KOPT-K1 (cell line): ENCODE measurements around the gene GRIA3.
"Not testable (repeated sequence)": the region's sequence is repeated elsewhere in the genome, so short reads cannot be mapped to it uniquely, and the experiment has no call there.

Experiments used
- H3K27ac ChIP-seq: fragments of 200-600 bp; sonication (generic); 2 replicates; pipeline ENCODE4 v1.5.1; 2016; ENCODE audit warnings: antibody characterized with exemption, mild to moderate bottlenecking, low read depth, low read length; ENCODE audit not compliant: poor library complexity, severe bottlenecking
- H3K36me3 ChIP-seq: fragments of 200-600 bp; sonication (generic); 2 replicates; pipeline ENCODE4 v1.5.1; 2017; ENCODE audit warnings: antibody characterized with exemption, mild to moderate bottlenecking, low read length, moderate library complexity; ENCODE audit not compliant: insufficient read depth
- H3K9me3 ChIP-seq: fragments of 200-600 bp; sonication (generic); 2 replicates; pipeline ENCODE4 v1.5.1; 2017; ENCODE audit warnings: antibody characterized with exemption, low read length, mild to moderate bottlenecking; ENCODE audit not compliant: insufficient read depth, poor library complexity, severe bottlenecking

Gene GRIA3

GRCh38 chrX:123277347-123277746, 93.3 kb downstream of the GRIA3 start:
- Histone ChIP-seq H3K9me3 (no peaks in the 10 kb centered on the region), H3K36me3 (no peaks in the 10 kb centered on the region), H3K27ac (no peak overlapping the region)

- Histone ChIP-seq H3K9me3 (no peaks in the 10 kb centered on the region), H3K36me3 (no peaks in the 10 kb centered on the region), H3K27ac (no peak overlapping the region)
These were observed 93.7 kb downstream of the GRIA3 start for GRCh38 chrX:123277821-123278220.

DNA sequence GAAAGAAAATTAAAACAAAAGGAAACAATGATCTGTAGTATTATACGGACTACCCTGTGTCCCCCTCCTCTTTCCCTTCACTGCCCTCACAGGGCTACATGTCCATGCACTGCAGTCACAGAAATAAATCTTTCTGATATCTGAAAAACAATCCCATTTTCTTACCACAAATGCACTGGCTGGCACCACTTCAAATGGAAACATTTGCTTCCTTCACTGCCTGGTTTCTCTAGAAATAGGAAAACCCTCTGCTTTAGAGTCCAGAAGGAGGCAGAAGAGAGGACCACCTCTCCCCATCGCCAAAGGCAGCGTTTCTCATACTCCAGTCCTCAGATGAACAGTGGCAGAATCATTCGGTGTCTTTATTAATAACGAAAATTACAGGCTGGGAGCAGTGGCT, 98.2 kb downstream of the GRIA3 start:
- Histone ChIP-seq H3K9me3 (no peaks in the 10 kb centered on the region), H3K36me3 (no peaks in the 10 kb centered on the region)

DNA sequence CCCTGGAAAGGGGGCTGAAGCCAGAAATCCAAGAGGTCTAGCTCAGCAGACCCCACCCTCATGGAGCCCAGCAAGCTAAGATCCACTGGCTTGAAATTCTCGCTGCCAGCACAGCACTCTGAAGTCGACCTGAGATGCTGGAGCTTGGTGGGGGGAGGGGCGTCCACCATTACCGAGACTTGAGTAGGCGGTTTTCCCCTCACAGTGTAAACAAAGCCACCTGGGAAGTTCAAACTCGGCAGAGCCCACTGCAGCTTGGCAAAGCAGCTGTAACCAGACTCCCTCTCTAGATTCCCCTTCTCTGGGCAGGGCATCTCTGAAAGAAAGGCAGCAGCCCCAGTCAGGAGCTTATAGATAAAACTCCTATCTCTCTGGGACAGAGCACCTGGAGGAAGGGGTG, 99.3 kb downstream of the GRIA3 start:
- H3K9me3 ChIP-seq, H3K27ac ChIP-seq, H3K36me3 ChIP-seq: not testable (repeated sequence)

More for the DNA sequence above, 98.2 kb downstream of the GRIA3 start:
- no peak overlapping the region for H3K27ac ChIP-seq

DNA sequence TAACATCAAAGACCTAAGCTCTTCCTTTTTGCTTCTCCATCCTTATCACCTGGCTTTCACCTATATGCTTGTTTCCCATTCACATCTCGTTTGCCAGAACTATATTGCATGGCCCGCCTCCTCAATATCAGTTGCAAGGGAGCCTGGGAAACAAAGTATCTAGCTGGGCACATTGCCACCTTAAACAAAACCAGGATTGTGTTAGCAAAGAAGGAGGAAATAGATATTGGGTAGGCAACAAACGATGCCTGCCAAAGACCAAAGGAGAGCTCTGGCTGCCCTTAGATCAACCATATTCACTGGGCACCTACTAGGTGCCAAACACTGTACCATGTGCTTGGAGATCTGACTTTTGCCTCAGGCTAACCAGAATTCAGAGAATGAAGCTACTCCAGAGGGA, 107.5 kb downstream of the GRIA3 start:
- Histone ChIP-seq H3K36me3 (no peaks in the 10 kb centered on the region), H3K27ac (no peak overlapping the region)

GRCh38 chrX:123298026-123298425, 113.9 kb downstream of the GRIA3 start:
- Histone ChIP-seq H3K27ac (no peak overlapping the region), H3K9me3 (no peaks in the 10 kb centered on the region), H3K36me3 (no peaks in the 10 kb centered on the region)

More for the DNA sequence above, 107.5 kb downstream of the GRIA3 start:
- no peaks in the 10 kb centered on the region for H3K9me3 ChIP-seq

DNA sequence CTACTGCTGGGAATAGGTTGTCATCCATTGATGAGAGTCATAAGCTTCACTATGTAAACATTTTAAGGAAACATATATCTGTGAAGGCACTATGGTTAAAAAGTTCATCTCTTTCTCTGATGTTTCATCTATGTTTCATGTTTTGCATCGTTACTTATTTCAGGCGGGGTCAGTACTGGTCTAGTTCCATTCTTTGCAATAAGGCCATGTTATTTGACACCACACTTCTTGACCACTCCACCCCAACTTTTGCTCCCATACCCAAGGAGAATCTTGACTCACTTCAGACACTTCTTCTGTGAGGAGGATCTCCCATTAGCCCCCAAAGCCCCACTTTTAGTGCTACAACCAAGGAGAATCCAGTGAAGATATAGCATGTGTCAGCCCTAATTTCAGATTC, 119.4 kb downstream of the GRIA3 start:
- no peaks in the 10 kb centered on the region for H3K9me3 ChIP-seq
- no peaks in the 10 kb centered on the region for H3K36me3 ChIP-seq
- H3K27ac ChIP-seq: no peak overlapping the region

- Histone ChIP-seq H3K27ac (no peak overlapping the region), H3K36me3 (no peaks in the 10 kb centered on the region), H3K9me3 (no peaks in the 10 kb centered on the region)
These were observed 124.6 kb downstream of the GRIA3 start for GRCh38 chrX:123308658-123309057.

DNA sequence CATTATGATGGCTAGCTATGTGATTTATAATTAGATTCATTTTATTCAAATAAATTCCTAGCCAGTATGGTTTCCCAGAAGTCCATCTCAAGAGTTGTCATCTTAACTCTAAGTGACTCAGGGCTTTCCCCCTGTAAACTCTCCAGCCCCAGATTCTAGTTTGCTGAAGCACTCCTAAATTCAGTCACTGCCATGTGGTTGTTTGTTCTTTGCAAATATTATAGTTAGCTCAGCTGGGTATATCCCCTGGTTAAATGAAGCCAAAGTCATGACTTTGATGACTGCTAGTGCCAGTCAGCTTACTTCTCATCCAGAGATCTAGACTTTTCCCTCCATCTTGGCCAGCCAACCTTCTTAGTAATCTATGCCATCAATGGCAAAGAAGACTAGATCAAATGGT, 126.0 kb downstream of the GRIA3 start:
- no peaks in the 10 kb centered on the region for H3K9me3 ChIP-seq
- no peaks in the 10 kb centered on the region for H3K36me3 ChIP-seq
- no peak overlapping the region for H3K27ac ChIP-seq

DNA sequence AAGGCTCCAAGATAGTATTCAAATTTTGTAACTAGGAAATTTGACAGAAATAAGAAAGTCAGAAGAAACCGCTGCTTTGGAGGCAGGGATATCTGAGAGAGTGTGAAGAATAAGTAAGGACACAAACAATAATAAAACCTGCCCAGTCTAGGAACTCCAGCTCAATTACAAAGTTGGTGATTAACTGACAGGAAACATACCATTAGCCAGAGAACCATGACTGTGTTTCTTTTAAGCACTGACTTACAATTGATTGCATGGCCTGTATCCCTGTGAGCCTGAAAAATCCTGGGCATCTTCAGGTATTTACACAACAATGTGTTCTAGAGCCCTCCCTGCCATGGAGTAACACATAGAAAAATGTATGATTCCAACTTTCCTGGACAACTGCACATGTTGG, 127.4 kb downstream of the GRIA3 start:
- Histone ChIP-seq H3K36me3 (no peaks in the 10 kb centered on the region), H3K27ac (no peak overlapping the region), H3K9me3 (no peaks in the 10 kb centered on the region)

GRCh38 chrX:123313486-123313885, 129.4 kb downstream of the GRIA3 start:
- Histone ChIP-seq H3K36me3 (no peaks in the 10 kb centered on the region), H3K27ac (no peak overlapping the region), H3K9me3 (no peaks in the 10 kb centered on the region)

DNA sequence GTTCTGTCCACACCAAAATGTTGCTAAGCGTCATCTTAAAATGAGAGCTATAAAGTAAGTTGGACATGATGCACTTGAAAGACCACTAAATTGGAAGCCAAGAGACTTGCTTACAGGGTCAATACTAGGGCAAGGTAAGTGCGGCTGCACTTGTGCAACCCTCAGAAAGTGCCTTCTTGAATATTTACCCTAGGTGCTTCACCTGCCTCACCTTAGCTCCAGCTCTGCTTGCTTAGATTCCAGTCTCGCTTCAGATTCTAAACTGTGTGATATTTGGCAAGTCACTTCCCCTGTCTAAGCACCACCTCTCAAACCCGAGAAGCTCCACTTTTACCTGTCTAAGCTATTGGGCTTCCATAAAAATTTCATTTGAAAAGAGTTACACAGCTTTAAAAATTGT, 136.5 kb downstream of the GRIA3 start:
- H3K36me3 ChIP-seq: no peaks in the 10 kb centered on the region
- no peak overlapping the region for H3K27ac ChIP-seq

GRCh38 chrX:123322536-123322935, 138.5 kb downstream of the GRIA3 start:
- H3K9me3 ChIP-seq: no peaks in the 10 kb centered on the region
- H3K27ac ChIP-seq: no peak overlapping the region
- H3K36me3 ChIP-seq: no peaks in the 10 kb centered on the region

More for the DNA sequence above, 136.5 kb downstream of the GRIA3 start:
- H3K9me3 ChIP-seq: no peaks in the 10 kb centered on the region

- no peaks in the 10 kb centered on the region for H3K36me3 ChIP-seq
- H3K27ac ChIP-seq: no peak overlapping the region
- H3K9me3 ChIP-seq: no peaks in the 10 kb centered on the region
These were observed 140.5 kb downstream of the GRIA3 start for GRCh38 chrX:123324625-123325024.

DNA sequence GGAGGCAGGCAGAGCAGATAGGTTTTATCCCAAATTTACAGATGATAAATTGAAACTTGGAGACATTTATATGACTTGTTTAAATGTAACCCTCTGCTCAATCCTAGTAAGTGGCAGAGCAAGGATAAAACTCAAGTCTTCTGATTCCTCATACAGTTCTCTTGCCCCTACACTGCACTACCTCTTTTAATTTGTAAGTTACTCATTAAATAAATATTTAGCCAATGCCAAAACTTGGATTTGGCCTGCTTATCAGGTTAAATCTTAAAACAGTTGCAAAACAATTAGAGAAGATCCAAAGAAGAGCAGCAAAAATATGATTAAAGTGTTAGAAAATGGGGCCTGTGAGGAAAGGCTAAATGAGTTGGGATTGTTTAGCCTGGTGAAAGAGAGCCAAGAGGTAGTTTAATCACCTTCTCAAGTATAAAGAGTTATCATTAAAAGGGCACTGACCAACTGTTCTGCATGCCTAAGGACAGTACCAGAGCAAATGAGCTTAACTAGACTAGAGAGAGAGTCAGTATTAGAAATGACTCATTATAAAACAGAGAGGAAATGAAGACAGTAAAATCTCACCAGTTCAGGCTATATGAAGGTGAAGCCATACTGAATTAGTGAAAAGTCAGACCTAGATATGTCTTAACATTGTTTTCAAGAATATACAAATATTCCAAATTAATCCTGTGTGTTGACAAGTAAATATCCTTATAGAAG, 146.3 kb downstream of the GRIA3 start:
- Histone ChIP-seq H3K9me3 (no peaks in the 10 kb centered on the region), H3K36me3 (no peaks in the 10 kb centered on the region), H3K27ac (no peak overlapping the region)

DNA sequence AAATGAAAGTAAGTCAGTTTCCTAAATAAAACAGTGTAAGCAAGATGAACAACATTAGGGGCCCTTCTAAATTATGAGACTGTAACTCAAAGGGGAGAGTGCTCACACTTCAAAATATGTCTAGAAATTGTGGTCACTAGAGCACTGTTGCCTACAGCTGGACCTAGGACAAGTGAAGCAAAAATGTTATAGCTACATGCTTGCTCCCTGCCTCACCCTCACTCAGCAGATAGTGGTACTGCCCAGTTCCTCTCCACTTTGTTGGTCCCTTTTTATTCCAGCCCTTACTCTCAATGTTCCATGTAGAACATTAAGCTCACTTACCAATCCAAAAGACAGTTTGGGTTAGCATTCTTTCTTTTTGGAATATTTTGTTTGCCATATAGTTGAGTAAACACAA, 147.3 kb downstream of the GRIA3 start:
- Histone ChIP-seq H3K36me3 (no peaks in the 10 kb centered on the region), H3K9me3 (no peaks in the 10 kb centered on the region), H3K27ac (no peak overlapping the region)
